ENCODE data around the gene PRPSAP1. TPM values are rescaled to one million over a fixed set of nuclear protein-coding genes. Genes with fewer than 3 reads are reported as not detected.

PRPSAP1 gene
- total RNA-seq, 1 experiment from 2014 or later: 77.5 TPM

DNA sequence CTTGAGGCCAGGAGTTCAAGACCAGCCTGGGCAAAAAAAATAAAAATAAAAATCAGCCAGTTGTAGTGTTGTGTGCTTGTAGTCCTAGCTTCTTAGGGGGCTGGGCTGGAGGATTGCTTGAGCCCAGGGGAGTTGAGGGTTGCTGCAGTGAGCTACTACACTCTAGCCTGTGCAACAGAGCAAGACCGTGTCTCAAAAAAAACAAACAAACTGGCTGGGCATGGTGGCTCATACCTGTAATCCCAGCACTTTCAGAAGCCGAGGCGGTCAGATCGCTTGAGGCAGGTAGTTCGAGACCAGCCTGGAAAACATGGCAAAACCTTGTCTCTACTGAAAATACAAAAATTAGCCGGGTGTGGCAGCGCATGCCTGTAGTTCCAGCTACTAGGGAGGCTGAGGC is 93.5 kb downstream of the PRPSAP1 start:
- CTCF ChIA-PET: no interaction called here
- intact Hi-C loops (cut with micrococcal nuclease; ENCODE audit: unreplicated experiment): no loop called here
- no TSS peak for BruUV-seq (replicated peaks)

More for the DNA sequence above, 93.5 kb downstream of the PRPSAP1 start:
- no peak overlapping the region for H3K27ac ChIP-seq (ENCODE audit: low read depth, low read length, poor library complexity, severe bottlenecking)
- POLR2A ChIA-PET (ENCODE audit: low non-redundant PET): no interaction called here
- H3K36me3 ChIP-seq (ENCODE audit: insufficient read depth, low read length, poor library complexity, severe bottlenecking): no peaks in the 10 kb centered on the region
- no peak overlapping the region for H3K4me3 ChIP-seq (ENCODE audit: low read depth, low read length, poor library complexity, severe bottlenecking)
- H3K27me3 ChIP-seq (replicated peaks; ENCODE audit: insufficient read depth, low read depth, low read length, poor library complexity): no peaks in the 10 kb centered on the region
- TF ChIP-seq, protein P1, sequence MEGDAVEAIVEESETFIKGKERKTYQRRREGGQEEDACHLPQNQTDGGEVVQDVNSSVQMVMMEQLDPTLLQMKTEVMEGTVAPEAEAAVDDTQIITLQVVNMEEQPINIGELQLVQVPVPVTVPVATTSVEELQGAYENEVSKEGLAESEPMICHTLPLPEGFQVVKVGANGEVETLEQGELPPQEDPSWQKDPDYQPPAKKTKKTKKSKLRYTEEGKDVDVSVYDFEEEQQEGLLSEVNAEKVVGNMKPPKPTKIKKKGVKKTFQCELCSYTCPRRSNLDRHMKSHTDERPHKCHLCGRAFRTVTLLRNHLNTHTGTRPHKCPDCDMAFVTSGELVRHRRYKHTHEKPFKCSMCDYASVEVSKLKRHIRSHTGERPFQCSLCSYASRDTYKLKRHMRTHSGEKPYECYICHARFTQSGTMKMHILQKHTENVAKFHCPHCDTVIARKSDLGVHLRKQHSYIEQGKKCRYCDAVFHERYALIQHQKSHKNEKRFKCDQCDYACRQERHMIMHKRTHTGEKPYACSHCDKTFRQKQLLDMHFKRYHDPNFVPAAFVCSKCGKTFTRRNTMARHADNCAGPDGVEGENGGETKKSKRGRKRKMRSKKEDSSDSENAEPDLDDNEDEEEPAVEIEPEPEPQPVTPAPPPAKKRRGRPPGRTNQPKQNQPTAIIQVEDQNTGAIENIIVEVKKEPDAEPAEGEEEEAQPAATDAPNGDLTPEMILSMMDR (conservative IDR thresholded peaks at IDR 0.05; ENCODE audit: low read depth, low read length): no peak
- TF ChIP-seq EZH2 (IDR thresholded peaks at IDR 0.05; ENCODE audit: borderline replicate concordance, low read depth, low read length, poor library complexity, severe bottlenecking): no peak
- H3K9me3 ChIP-seq (ENCODE audit: low read depth, low read length, poor library complexity, severe bottlenecking): no peaks in the 10 kb centered on the region
- peaks cover 5% of the 10 kb centered on the region for H3K4me1 ChIP-seq (ENCODE audit: insufficient read depth, low read length, poor library complexity, severe bottlenecking)
- no peak for DNase-seq (ENCODE audit: low spot score)

Other genes starting within 250 kb of the PRPSAP1 start
- 0.17 and 0.20 TPM in 2 replicates for gene FOXJ1, start 212.7 kb downstream of the PRPSAP1 start, total RNA-seq (2021)
- 0.56 and 0.70 TPM in 2 replicates for gene RNF157, start 113.4 kb downstream of the PRPSAP1 start, total RNA-seq (2021)
- 45.7 and 46.5 TPM in 2 replicates for gene UBALD2, start 88.6 kb downstream of the PRPSAP1 start, total RNA-seq (2021)
- 3.3 and 4.3 TPM in 2 replicates for gene QRICH2, start 45.6 kb downstream of the PRPSAP1 start, total RNA-seq (2021)
- gene SPHK1, start 30.7 kb upstream of the PRPSAP1 start, total RNA-seq (2021): 0.50 and 0.54 TPM in 2 replicates
- gene UBE2O, start 99.2 kb upstream of the PRPSAP1 start, total RNA-seq (2021): 56.9 and 57.4 TPM in 2 replicates
- gene AANAT, start 113.7 kb upstream of the PRPSAP1 start, total RNA-seq (2021): not detected in 2 replicates
- 20.4 and 26.5 TPM in 2 replicates for gene RHBDF2, start 147.5 kb upstream of the PRPSAP1 start, total RNA-seq (2021)
- 0.56 and 0.61 TPM in 2 replicates for gene CYGB, start 183.8 kb upstream of the PRPSAP1 start, total RNA-seq (2021)
- gene PRCD, start 186.1 kb upstream of the PRPSAP1 start, total RNA-seq (2021): not detected in 2 replicates
- gene ST6GALNAC2, start 231.9 kb upstream of the PRPSAP1 start, total RNA-seq (2021): not detected in 2 replicates